Neural progenitor cell (in vitro differentiated cells): ENCODE results near the gene TSPAN14. TPM values are rescaled to one million over a fixed set of nuclear protein-coding genes. Genes with fewer than 3 reads are reported as not detected.
A peak's percentile ranks its signal among the peaks of the same experiment; 100 is the strongest.

ENCODE experiments used
- DNase-seq: peaks from one replicate; pipeline ENCODE4 v3.0.0-alpha.2; 2016; ENCODE audit warnings: low spot score
- H2AFZ ChIP-seq: fragments of 200-600 bp; sonication (generic); replicated peaks from 2 replicates; pipeline ENCODE4 v1.6.1; 2016; ENCODE audit warnings: antibody characterized with exemption
- H3F3A ChIP-seq: fragments of 200-600 bp; sonication (generic); 2 replicates; pipeline ENCODE4 v1.6.1; 2016; ENCODE audit warnings: antibody characterized with exemption, low read depth
- H3K27ac ChIP-seq: fragments of 200-600 bp; sonication (generic); 2 replicates; pipeline ENCODE4 v1.5.1; 2016; ENCODE audit warnings: mild to moderate bottlenecking
- H3K27me3 ChIP-seq: fragments of 200-600 bp; sonication (generic); 2 replicates; pipeline ENCODE4 v1.6.1; 2016; ENCODE audit warnings: mild to moderate bottlenecking, moderate library complexity
- H3K36me3 ChIP-seq: fragments of 200-600 bp; sonication (generic); 2 replicates; pipeline ENCODE4 v1.5.1; 2016
- H3K4me1 ChIP-seq: fragments of 200-600 bp; sonication (generic); 2 replicates; pipeline ENCODE4 v1.6.1; 2016; ENCODE audit warnings: mixed run types
- H3K4me2 ChIP-seq: fragments of 200-600 bp; sonication (generic); 2 replicates; pipeline ENCODE4 v1.6.1; 2016
- H3K4me3 ChIP-seq: fragments of 200-600 bp; sonication (generic); 2 replicates; pipeline ENCODE4 v1.5.1; 2016
- H3K79me2 ChIP-seq: fragments of 200-600 bp; sonication (generic); 2 replicates; pipeline ENCODE4 v1.6.1; 2016; ENCODE audit warnings: low read depth
- H3K9ac ChIP-seq: fragments of 200-600 bp; sonication (generic); 2 replicates; pipeline ENCODE4 v1.6.1; 2016
- H3K9me3 ChIP-seq: fragments of 200-600 bp; sonication (generic); 2 replicates; pipeline ENCODE4 v1.5.1; 2016; ENCODE audit warnings: low read depth
- H4K20me1 ChIP-seq: fragments of 200-600 bp; sonication (generic); 2 replicates; pipeline ENCODE4 v1.6.1; 2016; ENCODE audit warnings: low read depth
- H3K27ac Mint-ChIP-seq: 3 replicates; pipeline ENCODE4 v1.8.0; 2021; ENCODE audit warnings: mixed read lengths
- H3K27me3 Mint-ChIP-seq: 2 replicates; pipeline ENCODE4 v1.8.0; 2022; ENCODE audit warnings: low read depth, mild to moderate bottlenecking, inconsistent platforms, moderate library complexity, mixed read lengths; ENCODE audit not compliant: insufficient read depth
- H3K36me3 Mint-ChIP-seq: 3 replicates; pipeline ENCODE4 v1.8.0; 2021; ENCODE audit warnings: mixed read lengths
- H3K4me1 Mint-ChIP-seq: 3 replicates; pipeline ENCODE4 v1.8.0; 2021; ENCODE audit warnings: mixed read lengths
- H3K4me3 Mint-ChIP-seq: 3 replicates; pipeline ENCODE4 v1.8.0; 2021; ENCODE audit warnings: mild to moderate bottlenecking, moderate library complexity, mixed read lengths
- H3K9me3 Mint-ChIP-seq: 3 replicates; pipeline ENCODE4 v1.8.0; 2020; ENCODE audit warnings: mixed read lengths
- EZH2 ChIP-seq: fragments of 200-600 bp; sonication (generic); IDR thresholded peaks from 2 replicates; pipeline ENCODE4 v1.6.1; 2017; ENCODE audit warnings: antibody characterized with exemption, mild to moderate bottlenecking, moderate library complexity
- EZH2phosphoT487 ChIP-seq: fragments of 200-600 bp; sonication (generic); IDR thresholded peaks from 2 replicates; pipeline ENCODE4 v1.6.1; 2017; ENCODE audit warnings: antibody characterized with exemption
- total RNA-seq: library from RNA; depleted of rRNA; stranded (reverse); fragments of >200 nt; gene quantifications from 2 replicates; pipeline ENCODE4 v1.2.3, GENCODE V29; 2015; ENCODE audit warnings: low replicate concordance
- TF ChIP-seq, protein P1 (sequence below): fragments of 200-600 bp; sonication (generic); IDR thresholded peaks from 2 replicates; pipeline ENCODE4 v1.5.1; 2017; ENCODE audit warnings: antibody characterized with exemption, mild to moderate bottlenecking

TSPAN14 gene
- total RNA-seq, 1 donor from 2014 or later, result 32.7 TPM

DNA sequence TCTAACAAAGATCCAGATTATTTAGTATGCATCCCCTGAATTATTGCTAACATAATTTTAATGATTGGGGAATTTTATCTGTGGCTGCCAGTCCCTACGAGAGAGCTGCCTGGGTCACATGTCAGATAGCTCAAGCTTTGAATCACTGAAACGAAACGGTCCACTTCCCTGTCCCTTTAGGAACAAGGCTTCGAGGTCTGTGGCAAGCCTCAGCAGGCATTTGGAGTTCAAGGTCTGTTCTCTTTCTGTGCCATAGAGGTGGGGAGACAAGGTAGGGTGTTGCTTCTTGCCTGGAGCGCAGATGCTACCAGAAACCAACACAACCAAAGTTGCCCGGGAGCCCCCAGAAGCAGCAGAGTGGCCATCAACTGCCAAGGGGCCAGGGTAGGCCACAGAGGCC, 69.7 kb downstream of the TSPAN14 start:
- H3K27ac ChIP-seq, result no peak overlapping the region
- no peaks in the 10 kb centered on the region for H4K20me1 ChIP-seq
- no peaks in the 10 kb centered on the region for H3K79me2 ChIP-seq
- H3K9ac ChIP-seq, result no peak overlapping the region
- H3K27ac Mint-ChIP-seq, result peak overlapping the region; percentile 63
- H3K27me3 ChIP-seq, result no peaks in the 10 kb centered on the region
- H3K4me3 Mint-ChIP-seq, result no peak overlapping the region
- H3K36me3 Mint-ChIP-seq, result peaks cover 21% of the 10 kb centered on the region
- no peaks in the 10 kb centered on the region for H3K9me3 ChIP-seq
- TF ChIP-seq, protein P1, sequence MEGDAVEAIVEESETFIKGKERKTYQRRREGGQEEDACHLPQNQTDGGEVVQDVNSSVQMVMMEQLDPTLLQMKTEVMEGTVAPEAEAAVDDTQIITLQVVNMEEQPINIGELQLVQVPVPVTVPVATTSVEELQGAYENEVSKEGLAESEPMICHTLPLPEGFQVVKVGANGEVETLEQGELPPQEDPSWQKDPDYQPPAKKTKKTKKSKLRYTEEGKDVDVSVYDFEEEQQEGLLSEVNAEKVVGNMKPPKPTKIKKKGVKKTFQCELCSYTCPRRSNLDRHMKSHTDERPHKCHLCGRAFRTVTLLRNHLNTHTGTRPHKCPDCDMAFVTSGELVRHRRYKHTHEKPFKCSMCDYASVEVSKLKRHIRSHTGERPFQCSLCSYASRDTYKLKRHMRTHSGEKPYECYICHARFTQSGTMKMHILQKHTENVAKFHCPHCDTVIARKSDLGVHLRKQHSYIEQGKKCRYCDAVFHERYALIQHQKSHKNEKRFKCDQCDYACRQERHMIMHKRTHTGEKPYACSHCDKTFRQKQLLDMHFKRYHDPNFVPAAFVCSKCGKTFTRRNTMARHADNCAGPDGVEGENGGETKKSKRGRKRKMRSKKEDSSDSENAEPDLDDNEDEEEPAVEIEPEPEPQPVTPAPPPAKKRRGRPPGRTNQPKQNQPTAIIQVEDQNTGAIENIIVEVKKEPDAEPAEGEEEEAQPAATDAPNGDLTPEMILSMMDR, result no peak
- TF ChIP-seq EZH2 (no peak), EZH2phosphoT487 (no peak)
- H2AFZ ChIP-seq, result no peak overlapping the region
- H3F3A ChIP-seq, result peaks cover 3% of the 10 kb centered on the region
- DNase-seq, result no peak
- H3K4me2 ChIP-seq, result no peak overlapping the region
- H3K9me3 Mint-ChIP-seq, result no peaks in the 10 kb centered on the region
- H3K4me1 Mint-ChIP-seq, result peaks cover 2% of the 10 kb centered on the region
- peaks cover 12% of the 10 kb centered on the region for H3K27me3 Mint-ChIP-seq
- no peaks in the 10 kb centered on the region for H3K4me1 ChIP-seq
- no peak overlapping the region for H3K4me3 ChIP-seq
- H3K36me3 ChIP-seq, result no peaks in the 10 kb centered on the region

DNA sequence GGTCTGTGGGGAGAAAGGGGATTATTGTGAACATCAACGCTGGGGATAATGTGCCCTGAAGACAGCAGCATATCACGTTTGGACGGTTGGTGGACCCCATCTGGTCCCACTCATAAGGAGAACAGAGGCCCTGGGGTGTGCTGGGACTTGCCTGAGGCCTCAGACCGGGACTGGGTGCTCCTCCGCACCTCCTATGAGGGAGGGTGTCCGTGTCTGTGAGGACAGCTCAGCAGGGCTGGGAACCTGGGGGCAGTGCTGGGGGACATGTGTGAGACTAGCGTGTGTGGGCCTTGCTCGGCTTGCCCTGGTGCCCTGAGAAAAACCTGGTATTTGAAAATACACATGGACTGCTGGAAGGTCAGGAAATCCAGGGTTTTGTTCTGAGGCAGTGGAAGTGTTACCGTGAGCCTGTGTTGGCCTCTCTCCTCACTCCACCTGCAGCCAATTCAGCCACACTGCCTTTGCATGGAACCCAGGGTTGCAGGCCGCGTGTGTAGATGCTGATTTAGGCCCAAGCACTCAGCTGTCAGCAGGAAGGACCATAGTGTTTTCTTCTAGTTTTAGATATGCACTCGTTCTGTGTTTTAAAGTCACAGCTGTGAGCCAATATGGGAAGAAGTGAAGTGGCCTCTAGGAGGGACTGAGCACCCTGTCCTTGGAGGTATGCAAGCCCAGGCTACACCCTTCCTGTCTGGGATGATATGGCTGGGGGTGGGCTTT, 70.2 kb downstream of the TSPAN14 start:
- no peaks in the 10 kb centered on the region for H3K36me3 ChIP-seq
- H3K4me3 ChIP-seq, result no peak overlapping the region
- TF ChIP-seq EZH2 (no peak), EZH2phosphoT487 (no peak)
- TF ChIP-seq, protein P1, result no peak
- peaks cover 3% of the 10 kb centered on the region for H3F3A ChIP-seq
- H4K20me1 ChIP-seq, result no peaks in the 10 kb centered on the region
- no peak for DNase-seq
- H3K27me3 ChIP-seq, result no peaks in the 10 kb centered on the region
- H3K4me1 ChIP-seq, result no peaks in the 10 kb centered on the region
- peaks cover 6% of the 10 kb centered on the region for H3K4me1 Mint-ChIP-seq
- H3K9ac ChIP-seq, result no peak overlapping the region
- no peak overlapping the region for H3K4me3 Mint-ChIP-seq
- peaks cover 15% of the 10 kb centered on the region for H3K36me3 Mint-ChIP-seq
- no peaks in the 10 kb centered on the region for H3K9me3 Mint-ChIP-seq
- H2AFZ ChIP-seq, result no peak overlapping the region
- H3K79me2 ChIP-seq, result no peaks in the 10 kb centered on the region
- peaks cover 17% of the 10 kb centered on the region for H3K27me3 Mint-ChIP-seq
- H3K9me3 ChIP-seq, result no peaks in the 10 kb centered on the region
- H3K4me2 ChIP-seq, result no peak overlapping the region
- H3K27ac ChIP-seq, result no peak overlapping the region
- H3K27ac Mint-ChIP-seq, result peak overlapping the region; percentile 63

DNA sequence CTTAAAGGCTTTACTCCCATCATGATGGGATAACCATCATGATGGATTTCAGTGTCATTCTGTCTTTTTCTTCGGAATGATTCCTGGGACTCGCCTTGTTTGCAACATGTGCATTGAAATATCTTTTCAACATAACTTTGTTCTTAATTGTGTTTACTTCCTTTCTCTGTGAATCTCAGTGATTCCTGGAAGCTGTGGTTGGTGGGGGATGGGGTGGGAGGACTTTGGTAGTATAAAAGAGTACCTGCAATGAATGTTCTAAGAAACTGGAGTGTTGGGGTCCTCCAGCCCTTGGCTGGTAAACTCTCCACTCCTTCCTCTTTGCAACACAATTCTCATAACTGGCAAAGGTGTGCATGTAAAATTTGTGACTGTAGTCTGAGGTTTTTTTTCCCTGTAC, 72.1 kb downstream of the TSPAN14 start:
- DNase-seq, result no peak
- Histone ChIP-seq H3K9me3 (no peaks in the 10 kb centered on the region), H3K9ac (no peak overlapping the region), H3K4me3 (no peak overlapping the region), H4K20me1 (no peaks in the 10 kb centered on the region), H3K4me2 (no peak overlapping the region), H2AFZ (no peak overlapping the region), H3K79me2 (no peaks in the 10 kb centered on the region), H3K27ac (no peak overlapping the region), H3F3A (peaks cover 3% of the 10 kb centered on the region), H3K4me1 (peaks cover 5% of the 10 kb centered on the region), H3K36me3 (no peaks in the 10 kb centered on the region), H3K27me3 (no peaks in the 10 kb centered on the region)
- no peak overlapping the region for H3K4me3 Mint-ChIP-seq
- H3K9me3 Mint-ChIP-seq, result no peaks in the 10 kb centered on the region
- peaks cover 14% of the 10 kb centered on the region for H3K27me3 Mint-ChIP-seq
- TF ChIP-seq, protein P1, result no peak
- TF ChIP-seq EZH2 (no peak), EZH2phosphoT487 (no peak)
- peaks cover 4% of the 10 kb centered on the region for H3K4me1 Mint-ChIP-seq
- H3K27ac Mint-ChIP-seq, result no peak overlapping the region
- H3K36me3 Mint-ChIP-seq, result peaks cover 2% of the 10 kb centered on the region
